HepG2 (cell line): ENCODE data around the gene CKMT2. TPM values are rescaled to one million over a fixed set of nuclear protein-coding genes. Genes with fewer than 3 reads are reported as not detected.
A peak's percentile ranks its signal among the peaks of the same experiment; 100 is the strongest.

ENCODE experiments used
- ATAD3A ChIP-seq: sonication (generic); formaldehyde crosslinking; IDR thresholded peaks from 2 replicates; pipeline ENCODE4 v1.4.0; 2020; ENCODE audit warnings: missing genetic modification reagents
- BHLHE40 ChIP-seq: IDR thresholded peaks from 2 replicates; pipeline ENCODE4 v1.6.1; 2011; ENCODE audit warnings: low read length, improper control_type of control experiment
- CCAR2 ChIP-seq: fragments of 200-400 bp; formaldehyde crosslinking; optimal IDR thresholded peaks from 2 replicates; pipeline ENCODE3; 2018; ENCODE audit warnings: low read depth, mild to moderate bottlenecking, low read length, moderate library complexity
- ETV6 ChIP-seq: sonication (generic); formaldehyde crosslinking; conservative IDR thresholded peaks from 2 replicates; pipeline ENCODE4 v1.4.0; 2020; ENCODE audit warnings: missing genetic modification reagents
- GTF3A ChIP-seq: sonication (generic); formaldehyde crosslinking; conservative IDR thresholded peaks from 2 replicates; pipeline ENCODE4 v1.4.0; 2020; ENCODE audit warnings: mild to moderate bottlenecking, missing genetic modification reagents
- HMGA1 ChIP-seq: sonication (generic); formaldehyde crosslinking; conservative IDR thresholded peaks from 2 replicates; pipeline ENCODE4 v1.4.0; 2020; ENCODE audit warnings: missing genetic modification reagents
- HNRNPK ChIP-seq: fragments of 200-400 bp; formaldehyde crosslinking; IDR thresholded peaks from 2 replicates; pipeline ENCODE4 v1.6.1; 2018; ENCODE audit warnings: low read length, low read depth, moderate library complexity, mild to moderate bottlenecking; ENCODE audit not compliant: poor library complexity, severe bottlenecking
- MXI1 ChIP-seq: IDR thresholded peaks from 3 replicates; pipeline ENCODE4 v1.6.1; 2012; ENCODE audit warnings: low read depth, low read length, inconsistent platforms, borderline replicate concordance
- NPAS2 ChIP-seq: sonication (generic); formaldehyde crosslinking; IDR thresholded peaks from 2 replicates; pipeline ENCODE4 v1.8.0; 2022; ENCODE audit warnings: mild to moderate bottlenecking, missing genetic modification reagents, borderline replicate concordance
- NR2C2 ChIP-seq: sonication (generic); formaldehyde crosslinking; IDR thresholded peaks from 2 replicates; pipeline ENCODE4 v1.4.0; 2020; ENCODE audit warnings: missing genetic modification reagents, mild to moderate bottlenecking, moderate library complexity, borderline replicate concordance
- PCBP1 ChIP-seq: fragments of 200-400 bp; formaldehyde crosslinking; IDR thresholded peaks from 2 replicates; pipeline ENCODE4 v1.6.1; 2017; ENCODE audit warnings: mild to moderate bottlenecking, low read depth, low read length, borderline replicate concordance
- RAD51 ChIP-seq: fragments of 450-650 bp; IDR thresholded peaks from 2 replicates; pipeline ENCODE4 v1.6.1; 2016; ENCODE audit warnings: borderline replicate concordance
- RELA ChIP-seq: sonication (generic); formaldehyde crosslinking; IDR thresholded peaks from 2 replicates; pipeline ENCODE4 v1.4.0; 2020; ENCODE audit warnings: missing genetic modification reagents
- STAT5B ChIP-seq: sonication (generic); formaldehyde crosslinking; IDR thresholded peaks from 2 replicates; pipeline ENCODE4 v1.4.0; 2020; ENCODE audit warnings: missing genetic modification reagents
- TMF1 ChIP-seq: sonication (generic); formaldehyde crosslinking; IDR thresholded peaks from 2 replicates; pipeline ENCODE4 v1.8.1; 2022; ENCODE audit warnings: low read depth, missing genetic modification reagents
- ZBTB3 ChIP-seq: sonication (generic); formaldehyde crosslinking; IDR thresholded peaks from 2 replicates; pipeline ENCODE4 v1.4.0; 2020; ENCODE audit warnings: low read depth, mild to moderate bottlenecking, moderate library complexity, missing genetic modification reagents, borderline replicate concordance
- ZBTB42 ChIP-seq: sonication (generic); formaldehyde crosslinking; IDR thresholded peaks from 2 replicates; pipeline ENCODE4 v1.5.0; 2020; ENCODE audit warnings: mild to moderate bottlenecking, missing genetic modification reagents
- ZNF224 ChIP-seq: sonication (generic); formaldehyde crosslinking; IDR thresholded peaks from 2 replicates; pipeline ENCODE4 v1.5.0; 2020; ENCODE audit warnings: mild to moderate bottlenecking, missing genetic modification reagents
- ZNF329 ChIP-seq: sonication (generic); formaldehyde crosslinking; IDR thresholded peaks from 2 replicates; pipeline ENCODE4 v1.9.0; 2021; ENCODE audit warnings: low read depth, mild to moderate bottlenecking, missing genetic modification reagents
- ZNF33B ChIP-seq: sonication (generic); formaldehyde crosslinking; IDR thresholded peaks from 2 replicates; pipeline ENCODE4 v1.5.1; 2020; ENCODE audit warnings: mild to moderate bottlenecking, missing genetic modification reagents
- ZNF367 ChIP-seq: sonication (generic); formaldehyde crosslinking; IDR thresholded peaks from 2 replicates; pipeline ENCODE4 v1.4.0; 2020; ENCODE audit warnings: missing genetic modification reagents, borderline replicate concordance
- ZNF382 ChIP-seq: sonication (generic); formaldehyde crosslinking; IDR thresholded peaks from 2 replicates; pipeline ENCODE4 v1.5.0; 2020; ENCODE audit warnings: missing genetic modification reagents, mild to moderate bottlenecking, borderline replicate concordance
- ZNF430 ChIP-seq: sonication (generic); formaldehyde crosslinking; IDR thresholded peaks from 2 replicates; pipeline ENCODE4 v1.9.0; 2021; ENCODE audit warnings: mild to moderate bottlenecking, missing genetic modification reagents
- ZNF605 ChIP-seq: sonication (generic); formaldehyde crosslinking; IDR thresholded peaks from 2 replicates; pipeline ENCODE4 v1.8.0; 2022; ENCODE audit warnings: mild to moderate bottlenecking, missing genetic modification reagents
- ZNF782 ChIP-seq: sonication (generic); formaldehyde crosslinking; IDR thresholded peaks from 2 replicates; pipeline ENCODE4 v1.4.0; 2020; ENCODE audit warnings: missing genetic modification reagents, mild to moderate bottlenecking, borderline replicate concordance
- polyA plus RNA-seq, 8 experiments: library from polyadenylated mRNA; depleted of rRNA in 3 of 8; stranded (reverse) in 7 of 8; unstranded in 1 of 8; fragments of >200 nt; fragmentation: Illumina TruSeq in 4 of 8; extraction: Trizol in 4 of 8; gene quantifications; 2 replicates each; pipeline versions ENCODE4 v1.2.1 to v1.2.3, GENCODE V29; 2011 to 2016; ENCODE audit warnings: low read depth in 4 of 8, missing spikeins in 1 of 8, mixed read lengths in 1 of 8; ENCODE audit not compliant: insufficient read depth in 1 of 8
- total RNA-seq, 5 experiments: library from RNA; depleted of rRNA; stranded (reverse); fragments of >200 nt; fragmentation: Illumina TruSeq; extraction: Trizol; gene quantifications; 2 replicates each; pipeline ENCODE4 v1.2.3, GENCODE V29; 2016; ENCODE audit warnings: low read depth in 1 of 5
- TF ChIP-seq, protein P1 (sequence below): sonication (generic); formaldehyde crosslinking; IDR thresholded peaks from 2 replicates; pipeline ENCODE4 v1.4.0; 2020; ENCODE audit warnings: missing genetic modification reagents, borderline replicate concordance
- TF ChIP-seq, protein P2 (sequence below): sonication (generic); formaldehyde crosslinking; IDR thresholded peaks from 2 replicates; pipeline ENCODE4 v1.5.0; 2020; ENCODE audit warnings: missing genetic modification reagents

Gene CKMT2
- total and polyA plus RNA-seq, 2 of the 13 experiments (the other 11 are each of a cell fraction or from before 2014, with no cell fraction given), result 1.2 to 8.8 TPM

DNA sequence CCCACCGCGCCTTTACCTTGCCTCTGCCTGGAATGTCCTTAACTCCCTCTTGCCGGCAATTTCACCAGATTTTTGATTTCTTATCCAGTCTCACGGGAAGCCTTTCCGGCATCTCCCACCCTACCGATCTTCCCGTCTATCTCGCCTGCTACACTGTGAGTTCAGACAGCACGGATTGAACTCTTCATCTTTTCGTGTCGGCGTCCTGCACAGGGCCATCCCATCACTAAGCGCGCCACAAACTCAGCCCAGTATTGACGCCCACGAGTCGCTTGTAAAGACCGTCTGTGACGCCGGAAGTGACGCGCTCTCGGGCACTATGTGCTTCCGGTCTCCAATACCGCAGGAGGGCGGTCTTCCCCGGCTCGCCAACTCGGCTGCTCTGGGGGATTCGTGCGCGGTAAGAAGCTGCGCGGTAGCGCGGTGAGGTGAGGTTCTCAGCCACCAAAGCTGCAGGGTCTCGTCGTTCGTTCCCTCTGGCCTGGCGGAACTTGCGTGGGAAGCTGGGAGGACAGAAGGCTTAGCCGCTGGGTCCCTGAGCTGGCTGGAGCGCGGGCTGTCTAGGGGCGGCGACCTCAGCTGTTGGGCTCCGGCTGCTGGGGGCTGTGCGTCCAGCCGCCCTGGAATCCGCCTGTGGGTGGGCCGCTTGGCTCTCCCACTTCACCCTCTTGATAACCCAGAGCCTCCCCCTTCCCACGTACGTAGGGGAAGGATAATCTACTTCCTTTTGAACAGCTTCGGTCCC is 68.3 kb downstream of the CKMT2 start, which contains the start of gene ZCCHC9 (continued):
- TF ChIP-seq, protein P1, sequence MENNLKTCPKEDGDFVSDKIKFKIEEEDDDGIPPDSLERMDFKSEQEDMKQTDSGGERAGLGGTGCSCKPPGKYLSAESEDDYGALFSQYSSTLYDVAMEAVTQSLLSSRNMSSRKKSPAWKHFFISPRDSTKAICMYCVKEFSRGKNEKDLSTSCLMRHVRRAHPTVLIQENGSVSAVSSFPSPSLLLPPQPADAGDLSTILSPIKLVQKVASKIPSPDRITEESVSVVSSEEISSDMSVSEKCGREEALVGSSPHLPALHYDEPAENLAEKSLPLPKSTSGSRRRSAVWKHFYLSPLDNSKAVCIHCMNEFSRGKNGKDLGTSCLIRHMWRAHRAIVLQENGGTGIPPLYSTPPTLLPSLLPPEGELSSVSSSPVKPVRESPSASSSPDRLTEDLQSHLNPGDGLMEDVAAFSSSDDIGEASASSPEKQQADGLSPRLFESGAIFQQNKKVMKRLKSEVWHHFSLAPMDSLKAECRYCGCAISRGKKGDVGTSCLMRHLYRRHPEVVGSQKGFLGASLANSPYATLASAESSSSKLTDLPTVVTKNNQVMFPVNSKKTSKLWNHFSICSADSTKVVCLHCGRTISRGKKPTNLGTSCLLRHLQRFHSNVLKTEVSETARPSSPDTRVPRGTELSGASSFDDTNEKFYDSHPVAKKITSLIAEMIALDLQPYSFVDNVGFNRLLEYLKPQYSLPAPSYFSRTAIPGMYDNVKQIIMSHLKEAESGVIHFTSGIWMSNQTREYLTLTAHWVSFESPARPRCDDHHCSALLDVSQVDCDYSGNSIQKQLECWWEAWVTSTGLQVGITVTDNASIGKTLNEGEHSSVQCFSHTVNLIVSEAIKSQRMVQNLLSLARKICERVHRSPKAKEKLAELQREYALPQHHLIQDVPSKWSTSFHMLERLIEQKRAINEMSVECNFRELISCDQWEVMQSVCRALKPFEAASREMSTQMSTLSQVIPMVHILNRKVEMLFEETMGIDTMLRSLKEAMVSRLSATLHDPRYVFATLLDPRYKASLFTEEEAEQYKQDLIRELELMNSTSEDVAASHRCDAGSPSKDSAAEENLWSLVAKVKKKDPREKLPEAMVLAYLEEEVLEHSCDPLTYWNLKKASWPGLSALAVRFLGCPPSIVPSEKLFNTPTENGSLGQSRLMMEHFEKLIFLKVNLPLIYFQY (CRISPR knock-in tag), result no peak
- TF ChIP-seq NPAS2 (no peak), ZNF430 (CRISPR knock-in tag) (peak; percentile 66; the same call in 1 of the 2 replicates), ZBTB3 (CRISPR knock-in tag) (no peak), ZNF224 (CRISPR knock-in tag) (peak; percentile 73; the same call in 1 of the 2 replicates), ZNF605 (CRISPR knock-in tag) (peak; percentile 59; the same call in 1 of the 2 replicates), ETV6 (no peak), MXI1 (peak; percentile 85; the same call in 2 of the 3 replicates), ZNF33B (CRISPR knock-in tag) (no peak; the same call in 1 of the 2 replicates), CCAR2 (peak; percentile 37), RELA (CRISPR knock-in tag) (no peak), NR2C2 (peak; percentile 97), HNRNPK (no peak), ZNF782 (CRISPR knock-in tag) (peak; percentile 86; the same call in 1 of the 2 replicates), RAD51 (no peak), STAT5B (peak; percentile 85; the same call in 1 of the 2 replicates), HMGA1 (CRISPR knock-in tag) (no peak), BHLHE40 (no peak), ZNF367 (no peak), ZNF329 (CRISPR knock-in tag) (no peak), ZNF382 (CRISPR knock-in tag) (no peak), TMF1 (CRISPR knock-in tag) (peak; percentile 60; the same call in 1 of the 2 replicates), PCBP1 (no peak), GTF3A (CRISPR knock-in tag) (no peak), ZBTB42 (no peak), ATAD3A (no peak)
- TF ChIP-seq, protein P2, sequence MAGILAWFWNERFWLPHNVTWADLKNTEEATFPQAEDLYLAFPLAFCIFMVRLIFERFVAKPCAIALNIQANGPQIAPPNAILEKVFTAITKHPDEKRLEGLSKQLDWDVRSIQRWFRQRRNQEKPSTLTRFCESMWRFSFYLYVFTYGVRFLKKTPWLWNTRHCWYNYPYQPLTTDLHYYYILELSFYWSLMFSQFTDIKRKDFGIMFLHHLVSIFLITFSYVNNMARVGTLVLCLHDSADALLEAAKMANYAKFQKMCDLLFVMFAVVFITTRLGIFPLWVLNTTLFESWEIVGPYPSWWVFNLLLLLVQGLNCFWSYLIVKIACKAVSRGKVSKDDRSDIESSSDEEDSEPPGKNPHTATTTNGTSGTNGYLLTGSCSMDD (CRISPR knock-in tag), result no peak
